Fibroblast of villous mesenchyme (primary cell): ENCODE results near the gene LSM10. TPM values are rescaled to one million over a fixed set of nuclear protein-coding genes. Genes with fewer than 3 reads are reported as not detected.

ENCODE experiments used
- DNase-seq: peaks from one replicate; pipeline ENCODE4 v3.0.0-alpha.2; 2010; ENCODE audit warnings: low read depth
- H3K4me3 ChIP-seq: 2 replicates; pipeline ENCODE4 v1.5.1; 2011; ENCODE audit warnings: low read depth, mild to moderate bottlenecking, low read length
- CTCF ChIP-seq: IDR thresholded peaks from 2 replicates; pipeline ENCODE4 v1.5.1; 2012; ENCODE audit warnings: low read depth, mild to moderate bottlenecking, low read length; ENCODE audit not compliant: insufficient read depth
- total RNA-seq: library from RNA; depleted of rRNA; stranded (reverse); fragments of >200 nt; gene quantifications from 2 replicates; pipeline ENCODE4 v1.2.3, GENCODE V29; 2012

LSM10 gene
- total RNA-seq: 6.9 and 10.0 TPM in 2 replicates

GRCh38 chr1:36397378-36398230, at the start of gene LSM10:
Gene LSM10, minus strand, starts transcription at chr1:36397908. Its CDS starts 3,779 bp downstream, at chr1:36394129.
- peak; percentile 97 for DNase-seq
- no peak for TF ChIP-seq CTCF

GRCh38 chr1:36447450-36447849, 49.7 kb upstream of the LSM10 start:
- no peak for TF ChIP-seq CTCF
- no peak for DNase-seq
- no peak overlapping the region for H3K4me3 ChIP-seq

More at GRCh38 chr1:36397378-36398230, at the start of gene LSM10:
- H3K4me3 ChIP-seq: peak within 1 kb of the TSS; percentile 92

GRCh38 chr1:36446746-36447145, 49.0 kb upstream of the LSM10 start:
- no peak for TF ChIP-seq CTCF
- DNase-seq: no peak
- no peak overlapping the region for H3K4me3 ChIP-seq

DNA sequence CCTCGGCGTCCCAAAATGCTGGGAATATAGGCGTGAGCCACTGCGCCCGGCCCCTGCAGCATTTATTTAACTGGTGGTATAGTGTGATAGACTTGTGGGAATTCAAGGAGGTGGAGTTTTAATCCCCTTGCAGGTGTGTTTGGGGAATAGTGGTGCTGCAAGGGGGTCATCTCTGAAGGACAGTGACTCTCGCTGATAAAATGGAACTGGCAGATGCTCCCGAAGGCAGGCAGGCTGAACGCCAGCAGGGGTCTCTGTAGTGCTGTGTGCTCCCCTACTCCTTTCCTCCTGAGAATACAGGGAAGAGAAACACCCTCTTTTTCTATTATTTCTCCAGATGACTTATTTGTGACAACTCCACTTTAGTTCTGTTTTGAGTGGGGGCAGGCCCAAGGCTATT, 48.6 kb upstream of the LSM10 start:
- H3K4me3 ChIP-seq: no peak overlapping the region
- TF ChIP-seq CTCF: peak; percentile 56
- no peak for DNase-seq

DNA sequence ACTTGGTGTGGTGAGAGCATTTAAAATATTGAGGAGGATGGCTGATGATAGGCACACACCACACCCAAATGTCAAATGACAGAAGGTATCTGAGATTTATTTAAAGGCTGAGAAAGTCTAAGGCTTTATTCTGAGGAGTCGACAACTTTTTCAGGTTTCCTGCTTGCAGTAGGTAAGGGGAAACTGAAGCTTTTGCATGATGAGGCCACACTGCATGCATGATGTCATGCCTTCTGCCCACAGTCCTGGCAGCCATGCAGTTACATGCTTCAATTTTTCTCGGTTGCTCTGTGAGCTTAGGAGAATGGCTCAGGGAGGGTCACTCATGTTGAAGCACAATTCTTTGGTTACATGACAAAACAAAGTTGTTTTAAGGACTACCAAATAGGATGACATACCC, 45.6 kb upstream of the LSM10 start:
- DNase-seq: no peak

GRCh38 chr1:36442337-36442736, 44.6 kb upstream of the LSM10 start:
- H3K4me3 ChIP-seq: no peak overlapping the region
- DNase-seq: no peak
- TF ChIP-seq CTCF: no peak

More for the DNA sequence above, 45.6 kb upstream of the LSM10 start:
- TF ChIP-seq CTCF: no peak
- H3K4me3 ChIP-seq: no peak overlapping the region
